Erythroblast (primary cell): ENCODE measurements around the gene TOLLIP.

Source experiments
- GATA1 ChIP-seq: IDR thresholded peaks from 2 replicates; pipeline ENCODE4 v1.6.1; 2011; ENCODE audit warnings: low read depth, mild to moderate bottlenecking, control low read depth, low read length, moderate library complexity
- POLR2A ChIP-seq: IDR thresholded peaks from 2 replicates; pipeline ENCODE4 v1.6.1; 2011; ENCODE audit warnings: mild to moderate bottlenecking, low read length

DNA sequence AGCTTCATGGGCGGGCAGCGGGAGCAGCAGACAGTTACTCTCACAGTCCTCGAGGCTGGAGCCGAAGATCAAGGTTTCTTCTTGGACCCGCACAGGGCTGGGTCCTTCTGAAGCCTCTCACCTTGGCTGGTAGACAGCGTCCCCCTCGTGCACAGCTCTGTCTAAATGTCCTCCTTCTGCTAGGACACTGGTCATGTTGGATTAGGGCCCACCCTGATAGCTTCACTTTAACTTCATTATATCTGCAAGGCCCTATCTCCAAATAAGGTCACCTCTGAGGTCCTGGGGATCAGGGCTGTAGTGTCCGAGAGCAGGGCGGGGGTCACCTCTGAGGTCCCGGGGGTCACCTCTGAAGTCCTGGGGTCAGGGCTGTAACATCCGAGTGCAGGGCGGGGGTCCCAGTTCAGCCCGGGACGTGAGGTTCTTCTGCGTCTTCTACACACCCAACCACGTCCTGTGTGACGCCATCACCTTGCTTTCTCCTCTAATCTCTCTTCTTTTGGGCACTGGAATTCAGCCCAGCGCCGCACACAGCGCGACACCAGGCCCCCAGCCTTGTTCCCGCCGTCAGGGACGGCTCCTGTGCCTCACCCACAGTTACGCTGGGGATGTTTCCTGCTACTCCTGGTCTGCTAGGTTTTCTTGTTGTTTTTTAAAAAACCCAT is 34.1 kb upstream of the TOLLIP start:
- no peak for TF ChIP-seq POLR2A
- no peak for TF ChIP-seq GATA1
